Measurements from ENCODE around the gene SLC15A1. TPM values are rescaled to one million over a fixed set of nuclear protein-coding genes. Genes with fewer than 3 reads are reported as not detected.

Gene SLC15A1
- total RNA-seq, 6 experiments from 2014 or later: not detected

- Mint-ChIP-seq H3K4me3 (no peak overlapping the region), H3K4me1 (ENCODE audit: low read depth) (no peaks in the 10 kb centered on the region; the same call in 1 of the 2 replicates), H3K27ac (no peak overlapping the region), H3K36me3 (ENCODE audit: low read depth) (no peaks in the 10 kb centered on the region), H3K9me3 (no peaks in the 10 kb centered on the region), H3K27me3 (ENCODE audit: insufficient read depth) (peaks cover 36% of the 10 kb centered on the region)
- no peak for DNase-seq
- TF ChIP-seq CTCF (IDR thresholded peaks at IDR 0.05): no peak
Measured at GRCh38 chr13:98697791-98698190, 54.7 kb downstream of the SLC15A1 start.

GRCh38 chr13:98693756-98694155, 58.7 kb downstream of the SLC15A1 start:
- Mint-ChIP-seq H3K27me3 (ENCODE audit: insufficient read depth) (peaks cover 29% of the 10 kb centered on the region), H3K36me3 (ENCODE audit: low read depth) (no peaks in the 10 kb centered on the region), H3K27ac (no peak overlapping the region), H3K9me3 (no peaks in the 10 kb centered on the region), H3K4me1 (ENCODE audit: low read depth) (no peaks in the 10 kb centered on the region; the same call in 1 of the 2 replicates), H3K4me3 (no peak overlapping the region)
- TF ChIP-seq CTCF (IDR thresholded peaks at IDR 0.05): no peak
- no peak for DNase-seq

- no peak for TF ChIP-seq CTCF (IDR thresholded peaks at IDR 0.05)
- no peaks in the 10 kb centered on the region for H3K36me3 Mint-ChIP-seq (ENCODE audit: low read depth)
- H3K4me3 Mint-ChIP-seq: no peak overlapping the region
- H3K9me3 Mint-ChIP-seq: no peaks in the 10 kb centered on the region
- H3K27ac Mint-ChIP-seq: no peak overlapping the region
- H3K27me3 Mint-ChIP-seq (ENCODE audit: insufficient read depth): peaks cover 19% of the 10 kb centered on the region
- DNase-seq: no peak
- H3K4me1 Mint-ChIP-seq (ENCODE audit: low read depth): no peaks in the 10 kb centered on the region
Measured at GRCh38 chr13:98691360-98691759, 61.1 kb downstream of the SLC15A1 start.

- Mint-ChIP-seq H3K27ac (no peak overlapping the region), H3K4me3 (no peak overlapping the region), H3K27me3 (ENCODE audit: insufficient read depth) (peaks cover 17% of the 10 kb centered on the region), H3K4me1 (ENCODE audit: low read depth) (no peaks in the 10 kb centered on the region), H3K36me3 (ENCODE audit: low read depth) (no peaks in the 10 kb centered on the region), H3K9me3 (no peaks in the 10 kb centered on the region)
- no peak for TF ChIP-seq CTCF (IDR thresholded peaks at IDR 0.05)
- DNase-seq: no peak
Measured at GRCh38 chr13:98690348-98691022, 62.0 kb downstream of the SLC15A1 start.

- H3K4me1 Mint-ChIP-seq (ENCODE audit: low read depth): no peaks in the 10 kb centered on the region
- DNase-seq: no peak
- H3K9me3 Mint-ChIP-seq: no peaks in the 10 kb centered on the region
- peaks cover 15% of the 10 kb centered on the region for H3K27me3 Mint-ChIP-seq (ENCODE audit: insufficient read depth)
- TF ChIP-seq CTCF (IDR thresholded peaks at IDR 0.05): no peak
- no peaks in the 10 kb centered on the region for H3K36me3 Mint-ChIP-seq (ENCODE audit: low read depth)
- no peak overlapping the region for H3K27ac Mint-ChIP-seq
- no peak overlapping the region for H3K4me3 Mint-ChIP-seq
Measured at GRCh38 chr13:98689347-98689968, 63.0 kb downstream of the SLC15A1 start.
